ENCODE results near the gene MYO1B.

MYO1B gene

GRCh38 chr2:191266201-191266600, 21.0 kb downstream of the MYO1B start:
- DNase-seq (ENCODE audit: insufficient read length, low spot score), result no peak
- FAIRE-seq, result no peak

GRCh38 chr2:191268596-191268995, 23.4 kb downstream of the MYO1B start:
- TF ChIP-seq POLR2A (IDR thresholded peaks at IDR 0.05; ENCODE audit: low read depth, low read length) (no peak), POLR2AphosphoS5 (IDR thresholded peaks at IDR 0.05; ENCODE audit: low read depth, low read length) (no peak), PAX5 (IDR thresholded peaks at IDR 0.05; ENCODE audit: insufficient read depth, low read length, severe bottlenecking) (no peak), TAF1 (IDR thresholded peaks at IDR 0.05; ENCODE audit: low read depth, low read length) (no peak), POU2F2 (IDR thresholded peaks at IDR 0.05; ENCODE audit: low read depth, low read length) (no peak), SPI1 (IDR thresholded peaks at IDR 0.05; ENCODE audit: low read depth, low read length) (no peak)
- DNase-seq (ENCODE audit: insufficient read length, low spot score) (no peak), FAIRE-seq (no peak)

More at GRCh38 chr2:191266201-191266600, 21.0 kb downstream of the MYO1B start:
- no peak for TF ChIP-seq POLR2AphosphoS5 (IDR thresholded peaks at IDR 0.05; ENCODE audit: low read depth, low read length)

GRCh38 chr2:191270306-191271161, 25.3 kb downstream of the MYO1B start:
- DNase-seq (ENCODE audit: insufficient read length, low spot score) (no peak), FAIRE-seq (no peak)
- TF ChIP-seq POLR2A (IDR thresholded peaks at IDR 0.05; ENCODE audit: low read depth, low read length) (no peak), SPI1 (IDR thresholded peaks at IDR 0.05; ENCODE audit: low read depth, low read length) (no peak), PAX5 (IDR thresholded peaks at IDR 0.05; ENCODE audit: insufficient read depth, low read length, severe bottlenecking) (no peak), POLR2AphosphoS5 (IDR thresholded peaks at IDR 0.05; ENCODE audit: low read depth, low read length) (no peak)

GRCh38 chr2:191272064-191272463, 26.9 kb downstream of the MYO1B start:
- no peak for FAIRE-seq
- TF ChIP-seq TAF1 (IDR thresholded peaks at IDR 0.05; ENCODE audit: low read depth, low read length), result no peak
- TF ChIP-seq POLR2AphosphoS5 (IDR thresholded peaks at IDR 0.05; ENCODE audit: low read depth, low read length), result no peak
- TF ChIP-seq PAX5 (IDR thresholded peaks at IDR 0.05; ENCODE audit: insufficient read depth, low read length, severe bottlenecking), result no peak
- no peak for TF ChIP-seq POU2F2 (IDR thresholded peaks at IDR 0.05; ENCODE audit: low read depth, low read length)
- TF ChIP-seq SPI1 (IDR thresholded peaks at IDR 0.05; ENCODE audit: low read depth, low read length), result no peak
- TF ChIP-seq POLR2A (IDR thresholded peaks at IDR 0.05; ENCODE audit: low read depth, low read length), result no peak
- DNase-seq (ENCODE audit: insufficient read length, low spot score), result no peak

- TF ChIP-seq PAX5 (IDR thresholded peaks at IDR 0.05; ENCODE audit: insufficient read depth, low read length, severe bottlenecking) (no peak), POLR2AphosphoS5 (IDR thresholded peaks at IDR 0.05; ENCODE audit: low read depth, low read length) (no peak), SPI1 (IDR thresholded peaks at IDR 0.05; ENCODE audit: low read depth, low read length) (no peak; the same call in 1 of the 2 replicates), POU2F2 (IDR thresholded peaks at IDR 0.05; ENCODE audit: low read depth, low read length) (no peak), POLR2A (IDR thresholded peaks at IDR 0.05; ENCODE audit: low read depth, low read length) (no peak), TAF1 (IDR thresholded peaks at IDR 0.05; ENCODE audit: low read depth, low read length) (no peak)
- no peak for DNase-seq (ENCODE audit: insufficient read length, low spot score)
- no peak for FAIRE-seq
Measured at GRCh38 chr2:191274413-191274815, 29.2 kb downstream of the MYO1B start.

GRCh38 chr2:191276792-191277465, 31.7 kb downstream of the MYO1B start:
- FAIRE-seq, result no peak
- TF ChIP-seq POU2F2 (IDR thresholded peaks at IDR 0.05; ENCODE audit: low read depth, low read length) (no peak), POLR2A (IDR thresholded peaks at IDR 0.05; ENCODE audit: low read depth, low read length) (no peak), TAF1 (IDR thresholded peaks at IDR 0.05; ENCODE audit: low read depth, low read length) (no peak), POLR2AphosphoS5 (IDR thresholded peaks at IDR 0.05; ENCODE audit: low read depth, low read length) (no peak), PAX5 (IDR thresholded peaks at IDR 0.05; ENCODE audit: insufficient read depth, low read length, severe bottlenecking) (no peak), SPI1 (IDR thresholded peaks at IDR 0.05; ENCODE audit: low read depth, low read length) (no peak)
- no peak for DNase-seq (ENCODE audit: insufficient read length, low spot score)

GRCh38 chr2:191280290-191280689, 35.1 kb downstream of the MYO1B start:
- TF ChIP-seq POLR2AphosphoS5 (IDR thresholded peaks at IDR 0.05; ENCODE audit: low read depth, low read length) (no peak), TAF1 (IDR thresholded peaks at IDR 0.05; ENCODE audit: low read depth, low read length) (no peak), POU2F2 (IDR thresholded peaks at IDR 0.05; ENCODE audit: low read depth, low read length) (no peak), SPI1 (IDR thresholded peaks at IDR 0.05; ENCODE audit: low read depth, low read length) (no peak), PAX5 (IDR thresholded peaks at IDR 0.05; ENCODE audit: insufficient read depth, low read length, severe bottlenecking) (no peak), POLR2A (IDR thresholded peaks at IDR 0.05; ENCODE audit: low read depth, low read length) (no peak)
- DNase-seq (ENCODE audit: insufficient read length, low spot score), result no peak
- FAIRE-seq, result no peak

GRCh38 chr2:191280834-191281756, 35.9 kb downstream of the MYO1B start:
- no peak for TF ChIP-seq TAF1 (IDR thresholded peaks at IDR 0.05; ENCODE audit: low read depth, low read length)
- DNase-seq (ENCODE audit: insufficient read length, low spot score) (no peak), FAIRE-seq (no peak)

GRCh38 chr2:191285252-191285651, 40.0 kb downstream of the MYO1B start:
- no peak for DNase-seq (ENCODE audit: insufficient read length, low spot score)
- FAIRE-seq, result no peak
- TF ChIP-seq POU2F2 (IDR thresholded peaks at IDR 0.05; ENCODE audit: low read depth, low read length) (no peak), TAF1 (IDR thresholded peaks at IDR 0.05; ENCODE audit: low read depth, low read length) (no peak), SPI1 (IDR thresholded peaks at IDR 0.05; ENCODE audit: low read depth, low read length) (no peak), POLR2AphosphoS5 (IDR thresholded peaks at IDR 0.05; ENCODE audit: low read depth, low read length) (no peak), POLR2A (IDR thresholded peaks at IDR 0.05; ENCODE audit: low read depth, low read length) (no peak), PAX5 (IDR thresholded peaks at IDR 0.05; ENCODE audit: insufficient read depth, low read length, severe bottlenecking) (no peak)
